Neural cell (in vitro differentiated cells): ENCODE measurements around the gene PRKACA.

Experiments
- EP300 ChIP-seq: fragments of 450-650 bp; conservative IDR thresholded peaks from 2 replicates; pipeline ENCODE4 v1.6.1; 2014; ENCODE audit warnings: antibody characterized with exemption, mild to moderate bottlenecking, moderate library complexity; ENCODE audit not compliant: poor library complexity, severe bottlenecking
- EZH2 ChIP-seq: fragments of 200-600, 300-800 bp; shearing (Covaris generic), sonication (generic); IDR thresholded peaks from 2 replicates; pipeline ENCODE4 v1.6.1; 2014; ENCODE audit warnings: antibody characterized with exemption, low read length, borderline replicate concordance, mild to moderate bottlenecking; ENCODE audit not compliant: insufficient read depth, poor library complexity, severe bottlenecking
- POLR2AphosphoS5 ChIP-seq: IDR thresholded peaks from 2 replicates; pipeline ENCODE4 v1.6.1; 2012
- RAD21 ChIP-seq: fragments of 450-650 bp; conservative IDR thresholded peaks from 2 replicates; pipeline ENCODE4 v1.6.1; 2014; ENCODE audit warnings: antibody characterized with exemption, mild to moderate bottlenecking, moderate library complexity
- TAF1 ChIP-seq: IDR thresholded peaks from 2 replicates; pipeline ENCODE4 v1.6.1; 2012; ENCODE audit warnings: low read depth
- TF ChIP-seq, protein P1 (sequence below): fragments of 450-650 bp; IDR thresholded peaks from 2 replicates; pipeline ENCODE4 v1.5.1; 2014; ENCODE audit warnings: antibody characterized with exemption, mild to moderate bottlenecking, moderate library complexity; ENCODE audit not compliant: poor library complexity, severe bottlenecking

DNA sequence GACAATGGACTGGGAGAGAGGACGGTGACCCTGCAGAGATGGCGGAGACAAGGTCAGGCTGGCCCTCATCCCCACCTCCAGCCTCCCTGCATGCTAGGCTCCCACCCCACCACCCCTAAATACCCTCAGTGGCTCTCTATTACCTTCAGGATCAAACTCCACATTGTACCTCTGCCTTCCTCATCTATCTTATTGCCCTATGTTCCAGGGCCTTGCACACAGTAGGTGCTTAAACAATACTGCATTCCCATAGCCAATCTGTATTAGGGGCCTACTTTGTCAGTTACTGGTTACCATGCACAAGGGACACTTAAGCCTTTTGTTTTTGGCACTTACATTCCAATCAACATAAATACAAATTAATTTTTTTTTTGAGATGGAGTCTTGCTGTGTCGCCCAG lies 62.2 kb downstream of the PRKACA start:
- TF ChIP-seq, protein P1, sequence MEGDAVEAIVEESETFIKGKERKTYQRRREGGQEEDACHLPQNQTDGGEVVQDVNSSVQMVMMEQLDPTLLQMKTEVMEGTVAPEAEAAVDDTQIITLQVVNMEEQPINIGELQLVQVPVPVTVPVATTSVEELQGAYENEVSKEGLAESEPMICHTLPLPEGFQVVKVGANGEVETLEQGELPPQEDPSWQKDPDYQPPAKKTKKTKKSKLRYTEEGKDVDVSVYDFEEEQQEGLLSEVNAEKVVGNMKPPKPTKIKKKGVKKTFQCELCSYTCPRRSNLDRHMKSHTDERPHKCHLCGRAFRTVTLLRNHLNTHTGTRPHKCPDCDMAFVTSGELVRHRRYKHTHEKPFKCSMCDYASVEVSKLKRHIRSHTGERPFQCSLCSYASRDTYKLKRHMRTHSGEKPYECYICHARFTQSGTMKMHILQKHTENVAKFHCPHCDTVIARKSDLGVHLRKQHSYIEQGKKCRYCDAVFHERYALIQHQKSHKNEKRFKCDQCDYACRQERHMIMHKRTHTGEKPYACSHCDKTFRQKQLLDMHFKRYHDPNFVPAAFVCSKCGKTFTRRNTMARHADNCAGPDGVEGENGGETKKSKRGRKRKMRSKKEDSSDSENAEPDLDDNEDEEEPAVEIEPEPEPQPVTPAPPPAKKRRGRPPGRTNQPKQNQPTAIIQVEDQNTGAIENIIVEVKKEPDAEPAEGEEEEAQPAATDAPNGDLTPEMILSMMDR = no peak
- no peak for TF ChIP-seq EZH2
- no peak for TF ChIP-seq POLR2AphosphoS5
- no peak for TF ChIP-seq EP300
- TF ChIP-seq RAD21 = no peak
- TF ChIP-seq TAF1 = no peak
